Esophagus squamous epithelium (tissue), 5 donors: ENCODE data around the gene OSBPL9. TPM values are rescaled to one million over a fixed set of nuclear protein-coding genes. Genes with fewer than 3 reads are reported as not detected.
"Not testable (repeated sequence)": the region's sequence is repeated elsewhere in the genome, so short reads cannot be mapped to it uniquely, and the experiment has no call there.

Experiments used
- DNase-seq: peaks from one replicate; lab custom pipeline; 2025; lab: John Stamatoyannopoulos, UW
- H3K27ac ChIP-seq, 4 donors: fragments of 200-600 bp; sonication (generic); one replicate each; pipeline ENCODE4 v1.5.1; 2016 to 2019; ENCODE audit warnings: mild to moderate bottlenecking in 1 of 4
- H3K27me3 ChIP-seq, 4 donors: fragments of 200-600 bp; sonication (generic); 1 replicate in 3 of 4; 2 replicates in 1 of 4; pipeline versions ENCODE4 v1.5.1 to v1.6.0; 2017 to 2021; ENCODE audit warnings: antibody characterized with exemption in 1 of 4
- H3K36me3 ChIP-seq, 3 donors: fragments of 200-600 bp; sonication (generic); one replicate each; pipeline ENCODE4 v1.5.1; 2016 to 2019
- H3K4me1 ChIP-seq, 3 donors: fragments of 200-600 bp; sonication (generic); one replicate each; pipeline ENCODE4 v1.5.1; 2017 to 2019
- H3K4me3 ChIP-seq, 4 donors: fragments of 200-600 bp; sonication (generic); 1 replicate in 3 of 4; 2 replicates in 1 of 4; pipeline ENCODE4 v1.5.1; 2016 to 2019; ENCODE audit warnings: mild to moderate bottlenecking in 2 of 4, moderate library complexity in 1 of 4
- H3K9me3 ChIP-seq, 3 donors: fragments of 200-600 bp; sonication (generic); one replicate each; pipeline ENCODE4 v1.5.1; 2016 to 2019
- POLR2A ChIP-seq, 4 donors: fragments of 450-650 bp; IDR thresholded peaks; one replicate each; pipeline ENCODE4 v1.6.1; 2017; ENCODE audit warnings: antibody characterized with exemption in 4 of 4, mild to moderate bottlenecking in 4 of 4, moderate library complexity in 3 of 4
- WGBS, 2 donors: methylation state at CpG; one replicate each; pipeline ENCODE4 v1.1.5; 2018; 5-methylcytosine and 5-hydroxymethylcytosine counted together
- intact Hi-C: fragments of 100-400 bp; cut with DNase I; formaldehyde crosslinking; loops from one replicate; pipeline ENCODE4 v1.15.0; 2022
- total RNA-seq, 4 donors: library from RNA; depleted of rRNA; stranded (reverse); fragments of >200 nt; gene quantifications; one replicate each; pipeline ENCODE4 v1.1.0, GENCODE V29; 2016
- TF ChIP-seq, protein P1 (sequence below), 6 experiments: fragments of 450-650 bp in 4 of 6; fragments of 200-600 bp in 2 of 6; sonication (generic) in 2 of 6; IDR thresholded peaks; one replicate each; pipeline ENCODE4 v1.5.1; 2016 to 2019; ENCODE audit warnings: antibody characterized with exemption in 6 of 6, mild to moderate bottlenecking in 4 of 6, moderate library complexity in 4 of 6
- donor health status: DM: yes; HTN: yes; CAD: no.

OSBPL9 gene
- total RNA-seq, 4 donors from 2014 or later: 13.9 to 71.9 (median 37.4) TPM

- Histone ChIP-seq H3K9me3 (no peaks in the 10 kb centered on the region), H3K4me1 (peaks cover 17 to 86% (median 19%) of the 10 kb centered on the region in 3 donors), H3K4me3 (no peak overlapping the region), H3K27me3 (no peaks in the 10 kb centered on the region), H3K27ac (no peak overlapping the region), H3K36me3 (no peaks in the 10 kb centered on the region)
- DNase-seq: no peak
- WGBS, 2 donors: 84 to 87% methylated on average over 4 of the region's 4 CpGs
- TF ChIP-seq POLR2A (IDR thresholded peaks at IDR 0.05): no peak
- TF ChIP-seq, protein P1, sequence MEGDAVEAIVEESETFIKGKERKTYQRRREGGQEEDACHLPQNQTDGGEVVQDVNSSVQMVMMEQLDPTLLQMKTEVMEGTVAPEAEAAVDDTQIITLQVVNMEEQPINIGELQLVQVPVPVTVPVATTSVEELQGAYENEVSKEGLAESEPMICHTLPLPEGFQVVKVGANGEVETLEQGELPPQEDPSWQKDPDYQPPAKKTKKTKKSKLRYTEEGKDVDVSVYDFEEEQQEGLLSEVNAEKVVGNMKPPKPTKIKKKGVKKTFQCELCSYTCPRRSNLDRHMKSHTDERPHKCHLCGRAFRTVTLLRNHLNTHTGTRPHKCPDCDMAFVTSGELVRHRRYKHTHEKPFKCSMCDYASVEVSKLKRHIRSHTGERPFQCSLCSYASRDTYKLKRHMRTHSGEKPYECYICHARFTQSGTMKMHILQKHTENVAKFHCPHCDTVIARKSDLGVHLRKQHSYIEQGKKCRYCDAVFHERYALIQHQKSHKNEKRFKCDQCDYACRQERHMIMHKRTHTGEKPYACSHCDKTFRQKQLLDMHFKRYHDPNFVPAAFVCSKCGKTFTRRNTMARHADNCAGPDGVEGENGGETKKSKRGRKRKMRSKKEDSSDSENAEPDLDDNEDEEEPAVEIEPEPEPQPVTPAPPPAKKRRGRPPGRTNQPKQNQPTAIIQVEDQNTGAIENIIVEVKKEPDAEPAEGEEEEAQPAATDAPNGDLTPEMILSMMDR (IDR thresholded peaks at IDR 0.05): no peak
- intact Hi-C loops: no loop called here
Measured at GRCh38 chr1:51731998-51732397, 115.1 kb downstream of the OSBPL9 start.

GRCh38 chr1:51732701-51733425 lies 116.0 kb downstream of the OSBPL9 start:
- Histone ChIP-seq H3K27me3 (no peaks in the 10 kb centered on the region), H3K4me3 (no peak overlapping the region), H3K36me3 (no peaks in the 10 kb centered on the region), H3K27ac (no peak overlapping the region), H3K9me3 (no peaks in the 10 kb centered on the region), H3K4me1 (peaks cover 17 to 88% (median 22%) of the 10 kb centered on the region in 3 donors)
- intact Hi-C loops: no loop called here
- no peak for TF ChIP-seq POLR2A (IDR thresholded peaks at IDR 0.05)
- TF ChIP-seq, protein P1 (IDR thresholded peaks at IDR 0.05): no peak
- no peak for DNase-seq
- WGBS, 2 donors: 93 to 94% methylated on average over 4 of the region's 4 CpGs

DNA sequence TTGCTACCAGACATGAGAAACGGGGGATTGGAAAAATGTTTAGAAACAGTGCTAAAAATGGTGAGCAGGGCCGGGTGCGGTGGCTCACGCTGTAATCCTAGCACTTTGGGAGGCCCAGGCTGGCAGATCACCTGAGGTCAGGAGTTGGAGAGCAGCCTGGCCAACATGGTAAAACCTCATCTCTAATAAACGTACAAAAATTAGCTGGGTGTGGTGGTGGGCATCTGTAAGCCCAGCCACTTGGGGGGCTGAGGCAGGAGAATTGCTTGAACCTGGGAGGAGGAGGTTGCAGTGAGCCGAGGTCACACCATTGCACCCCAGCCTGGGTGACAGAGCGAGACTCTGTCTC lies 116.5 kb downstream of the OSBPL9 start:
- DNase-seq, H3K9me3 ChIP-seq, H3K27ac ChIP-seq, H3K4me3 ChIP-seq, intact Hi-C loops, H3K36me3 ChIP-seq, H3K27me3 ChIP-seq: not testable (repeated sequence)
- H3K4me1 ChIP-seq: peaks cover 17 to 83% (median 20%) of the 10 kb centered on the region in 3 donors
- 86 to 87% methylated on average over 7 of the region's 7 CpGs for WGBS, 2 donors

DNA sequence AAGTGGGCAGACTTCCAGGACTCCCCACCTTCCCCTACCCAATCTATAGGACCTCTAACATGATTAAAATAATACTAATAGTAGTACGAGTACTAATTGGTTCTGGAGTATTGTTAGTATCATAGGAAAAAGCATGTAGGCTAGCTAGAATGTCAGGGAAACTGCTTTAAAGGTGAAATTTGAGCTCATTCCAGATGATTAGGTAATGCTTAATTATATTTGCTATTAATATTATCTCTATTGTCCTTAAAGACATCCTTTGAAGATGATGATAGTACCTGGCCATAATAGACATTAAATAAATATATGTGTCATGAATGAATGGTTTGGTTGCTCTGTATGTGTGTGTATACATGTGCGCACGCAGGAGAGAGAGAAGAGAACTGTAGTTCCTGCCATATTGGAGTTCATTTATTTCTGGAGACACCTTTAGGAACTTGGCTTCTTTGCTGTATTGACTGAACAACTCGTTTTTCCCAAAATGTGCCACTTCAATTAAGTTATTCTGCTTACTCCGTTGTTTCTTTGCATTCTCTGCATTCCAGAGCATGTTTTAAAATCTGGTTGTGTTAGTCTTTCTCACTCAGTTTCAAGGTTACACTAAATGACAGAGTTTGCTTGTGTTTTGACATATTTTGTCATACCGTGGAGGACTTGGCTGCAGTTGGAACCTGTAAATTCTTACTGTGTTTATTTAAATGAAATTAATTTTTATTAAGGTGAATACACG lies 117.1 kb downstream of the OSBPL9 start:
- Histone ChIP-seq H3K27me3 (no peaks in the 10 kb centered on the region), H3K4me1 (peaks cover 12 to 77% (median 15%) of the 10 kb centered on the region in 3 donors), H3K36me3 (no peaks in the 10 kb centered on the region), H3K4me3 (no peak overlapping the region), H3K9me3 (no peaks in the 10 kb centered on the region), H3K27ac (no peak overlapping the region)
- no peak for DNase-seq
- intact Hi-C loops: no loop called here
- TF ChIP-seq, protein P1 (IDR thresholded peaks at IDR 0.05): no peak
- TF ChIP-seq POLR2A (IDR thresholded peaks at IDR 0.05): no peak
- 62 to 71% methylated on average over 7 of the region's 7 CpGs for WGBS, 2 donors

DNA sequence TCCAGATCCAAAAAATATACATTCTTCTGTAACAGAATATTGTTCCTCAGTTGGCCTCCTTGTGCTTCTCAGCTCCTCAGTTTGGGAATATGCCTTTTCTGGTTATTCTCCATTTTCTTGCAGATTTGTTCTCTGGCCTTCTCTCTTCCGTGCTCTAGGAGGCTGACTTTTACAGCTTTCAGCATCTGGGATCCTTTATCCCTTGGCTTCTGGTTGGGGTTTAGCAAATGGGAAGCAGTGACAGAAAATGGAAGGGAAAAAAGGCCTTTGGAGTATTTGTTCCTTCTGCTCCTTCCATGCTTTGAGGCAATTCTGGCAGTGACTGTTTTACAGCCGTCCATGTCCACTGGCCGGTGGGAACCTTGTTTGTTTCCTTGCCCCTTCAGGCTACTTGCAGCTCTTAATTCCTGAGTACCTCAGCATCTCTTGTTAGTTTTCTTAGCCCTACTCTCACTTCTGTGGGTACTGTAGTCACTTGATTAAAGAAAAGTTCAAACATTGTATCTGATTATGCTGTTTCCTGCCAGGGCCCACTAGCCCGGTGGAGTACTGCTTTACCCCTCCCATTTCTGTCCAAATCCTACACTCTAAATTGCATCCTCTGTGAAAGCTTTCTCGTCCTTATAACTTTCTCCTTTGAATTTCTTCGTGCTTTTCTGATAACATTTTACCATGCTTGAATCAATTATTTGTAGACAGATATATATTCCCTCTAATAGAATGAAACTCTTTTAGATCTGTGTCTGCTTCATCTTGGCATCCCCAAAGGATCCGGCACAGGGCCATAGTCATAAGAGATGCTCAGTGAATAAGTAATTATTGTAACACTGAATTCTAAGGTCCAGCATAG lies 118.2 kb downstream of the OSBPL9 start:
- peaks cover 3 to 65% (median 15%) of the 10 kb centered on the region in 3 donors for H3K4me1 ChIP-seq
- H3K4me3 ChIP-seq: no peak overlapping the region
- H3K27ac ChIP-seq: peak overlapping the region in 1 of 4 donors; percentile 19
- DNase-seq: no peak
- intact Hi-C loops: no loop called here
- H3K27me3 ChIP-seq: no peaks in the 10 kb centered on the region
- no peaks in the 10 kb centered on the region for H3K9me3 ChIP-seq
- TF ChIP-seq, protein P1 (IDR thresholded peaks at IDR 0.05): no peak
- TF ChIP-seq POLR2A (IDR thresholded peaks at IDR 0.05): no peak
- 76 to 82% methylated on average over 7 of the region's 7 CpGs for WGBS, 2 donors
- H3K36me3 ChIP-seq: no peaks in the 10 kb centered on the region
